HEK293T (cell line): ENCODE results near the gene ERVW-1.

ENCODE experiments used
- CTBP1 ChIP-seq: fragments of 450-650 bp; IDR thresholded peaks from 2 replicates; pipeline ENCODE4 v1.6.1; 2016; ENCODE audit warnings: borderline replicate concordance
- ELF4 ChIP-seq: fragments of 450-650 bp; IDR thresholded peaks from 2 replicates; pipeline ENCODE4 v1.6.1; 2017; ENCODE audit warnings: antibody characterized with exemption
- FOXA1 ChIP-seq: fragments of 450-650 bp; IDR thresholded peaks from 2 replicates; pipeline ENCODE4 v1.6.1; 2016; ENCODE audit warnings: mild to moderate bottlenecking
- FOXK2 ChIP-seq: fragments of 450-650 bp; IDR thresholded peaks from 2 replicates; pipeline ENCODE4 v1.6.1; 2016; ENCODE audit warnings: mild to moderate bottlenecking
- FOXM1 ChIP-seq: fragments of 450-650 bp; IDR thresholded peaks from 2 replicates; pipeline ENCODE4 v1.6.1; 2017; ENCODE audit warnings: mild to moderate bottlenecking, borderline replicate concordance
- HDGF ChIP-seq: fragments of 450-650 bp; IDR thresholded peaks from 2 replicates; pipeline ENCODE4 v1.6.1; 2017; ENCODE audit warnings: antibody characterized with exemption, borderline replicate concordance
- NFRKB ChIP-seq: fragments of 450-650 bp; IDR thresholded peaks from 2 replicates; pipeline ENCODE4 v1.6.1; 2016; ENCODE audit warnings: mild to moderate bottlenecking, moderate library complexity
- SP1 ChIP-seq: fragments of 450-650 bp; IDR thresholded peaks from 2 replicates; pipeline ENCODE4 v1.6.1; 2017
- SUZ12 ChIP-seq: fragments of 450-650 bp; IDR thresholded peaks from 2 replicates; pipeline ENCODE4 v1.6.1; 2016; ENCODE audit warnings: mild to moderate bottlenecking
- TARDBP ChIP-seq: fragments of 450-650 bp; IDR thresholded peaks from 2 replicates; pipeline ENCODE4 v1.6.1; 2016
- ZNF384 ChIP-seq: fragments of 450-650 bp; IDR thresholded peaks from 2 replicates; pipeline ENCODE4 v1.6.1; 2016

DNA sequence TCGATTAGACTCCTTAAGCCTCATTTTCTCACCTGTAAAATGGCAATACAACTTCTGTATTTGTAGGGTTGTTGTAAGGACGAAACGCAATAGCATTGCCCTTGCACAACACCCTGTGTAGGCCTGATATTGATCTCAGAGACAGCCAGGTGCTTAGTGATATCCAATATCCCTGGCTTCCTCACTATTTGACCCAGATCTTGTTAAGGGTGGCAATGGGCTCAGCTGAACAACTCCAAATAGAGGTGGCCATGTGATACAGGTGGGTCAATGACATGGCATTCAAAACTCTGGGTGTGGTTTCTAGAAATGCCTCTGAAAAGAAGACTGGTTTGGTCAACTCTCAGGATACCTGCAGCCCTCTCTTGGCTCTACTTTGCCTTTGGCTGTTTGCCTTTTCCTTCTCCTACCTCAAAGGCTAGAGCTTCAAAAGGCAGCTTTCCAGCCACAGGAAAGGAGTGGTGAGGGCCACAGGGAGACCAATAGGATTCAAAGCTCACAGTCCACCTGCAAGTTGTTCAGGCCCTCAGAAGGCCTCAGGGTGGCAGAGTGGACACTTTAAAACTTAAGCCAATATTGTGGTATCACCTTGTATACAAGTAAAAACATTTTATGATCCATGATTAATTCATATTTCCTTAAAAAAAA, 45.3 kb downstream of the ERVW-1 start:
- TF ChIP-seq FOXA1 = no peak
- TF ChIP-seq SUZ12 = no peak
- no peak for TF ChIP-seq HDGF
- TF ChIP-seq FOXM1 = no peak
- no peak for TF ChIP-seq ZNF384
- TF ChIP-seq SP1 = no peak
- TF ChIP-seq FOXK2 = no peak
- no peak for TF ChIP-seq NFRKB
- no peak for TF ChIP-seq TARDBP
- TF ChIP-seq ELF4 = no peak
- TF ChIP-seq CTBP1 = no peak
